Measurements from ENCODE around the gene DLGAP4. TPM values are rescaled to one million over a fixed set of nuclear protein-coding genes. Genes with fewer than 3 reads are reported as not detected.

Gene DLGAP4
- total RNA-seq, 1 experiment from 2014 or later: 80.3 TPM

- ChIA-PET CTCF (interaction anchor here (1.5 kb wide), 1 partner anchor 34 kb away, joined by 3 read pairs; no protein-coding TSS in a partner anchor), POLR2A (no interaction called here)
- Mint-ChIP-seq H3K9me3 (ENCODE audit: unreplicated experiment) (no peaks in the 10 kb centered on the region), H3K27ac (ENCODE audit: low read depth, unreplicated experiment) (no peak overlapping the region), H3K4me3 (ENCODE audit: unreplicated experiment) (no peak overlapping the region), H3K36me3 (ENCODE audit: insufficient read depth, unreplicated experiment) (no peaks in the 10 kb centered on the region), H3K4me1 (ENCODE audit: insufficient read depth, unreplicated experiment) (no peaks in the 10 kb centered on the region), H3K27me3 (ENCODE audit: insufficient read depth, unreplicated experiment) (peaks cover 78% of the 10 kb centered on the region)
- BruUV-seq (replicated peaks): no TSS peak
- no peak for DNase-seq (ENCODE audit: unreplicated experiment)
- TF ChIP-seq CTCF (IDR thresholded peaks at IDR 0.05; ENCODE audit: unreplicated experiment): no peak
- intact Hi-C loops (cut with micrococcal nuclease): no loop called here
Observed at GRCh38 chr20:36307412-36308325, 1.5 kb downstream of the DLGAP4 start.

GRCh38 chr20:36308353-36308752 lies 2.2 kb downstream of the DLGAP4 start:
- Mint-ChIP-seq H3K4me1 (ENCODE audit: insufficient read depth, unreplicated experiment) (no peaks in the 10 kb centered on the region), H3K36me3 (ENCODE audit: insufficient read depth, unreplicated experiment) (no peaks in the 10 kb centered on the region), H3K27ac (ENCODE audit: low read depth, unreplicated experiment) (no peak overlapping the region), H3K9me3 (ENCODE audit: unreplicated experiment) (no peaks in the 10 kb centered on the region), H3K27me3 (ENCODE audit: insufficient read depth, unreplicated experiment) (peaks cover 74% of the 10 kb centered on the region), H3K4me3 (ENCODE audit: unreplicated experiment) (no peak overlapping the region)
- DNase-seq (ENCODE audit: unreplicated experiment): no peak
- POLR2A ChIA-PET: no interaction called here
- CTCF ChIA-PET: no interaction called here
- intact Hi-C loops (cut with micrococcal nuclease): no loop called here
- BruUV-seq (replicated peaks): no TSS peak
- no peak for TF ChIP-seq CTCF (IDR thresholded peaks at IDR 0.05; ENCODE audit: unreplicated experiment)

GRCh38 chr20:36308986-36309385 lies 2.8 kb downstream of the DLGAP4 start:
- H3K4me1 Mint-ChIP-seq (ENCODE audit: insufficient read depth, unreplicated experiment): no peaks in the 10 kb centered on the region
- no peak overlapping the region for H3K27ac Mint-ChIP-seq (ENCODE audit: low read depth, unreplicated experiment)
- no TSS peak for BruUV-seq (replicated peaks)
- no peak for DNase-seq (ENCODE audit: unreplicated experiment)
- POLR2A ChIA-PET: no interaction called here
- H3K9me3 Mint-ChIP-seq (ENCODE audit: unreplicated experiment): no peaks in the 10 kb centered on the region
- CTCF ChIA-PET: no interaction called here
- no peaks in the 10 kb centered on the region for H3K36me3 Mint-ChIP-seq (ENCODE audit: insufficient read depth, unreplicated experiment)
- TF ChIP-seq CTCF (IDR thresholded peaks at IDR 0.05; ENCODE audit: unreplicated experiment): no peak
- peaks cover 68% of the 10 kb centered on the region for H3K27me3 Mint-ChIP-seq (ENCODE audit: insufficient read depth, unreplicated experiment)
- intact Hi-C loops (cut with micrococcal nuclease): no loop called here
- no peak overlapping the region for H3K4me3 Mint-ChIP-seq (ENCODE audit: unreplicated experiment)

- no peaks in the 10 kb centered on the region for H3K4me1 Mint-ChIP-seq (ENCODE audit: insufficient read depth, unreplicated experiment)
- ChIA-PET POLR2A (no interaction called here), CTCF (no interaction called here)
- BruUV-seq (replicated peaks): no TSS peak
- TF ChIP-seq CTCF (IDR thresholded peaks at IDR 0.05; ENCODE audit: unreplicated experiment): no peak
- H3K36me3 Mint-ChIP-seq (ENCODE audit: insufficient read depth, unreplicated experiment): no peaks in the 10 kb centered on the region
- H3K4me3 Mint-ChIP-seq (ENCODE audit: unreplicated experiment): no peak overlapping the region
- no peak for DNase-seq (ENCODE audit: unreplicated experiment)
- no peaks in the 10 kb centered on the region for H3K9me3 Mint-ChIP-seq (ENCODE audit: unreplicated experiment)
- H3K27ac Mint-ChIP-seq (ENCODE audit: low read depth, unreplicated experiment): no peak overlapping the region
- H3K27me3 Mint-ChIP-seq (ENCODE audit: insufficient read depth, unreplicated experiment): peaks cover 68% of the 10 kb centered on the region
- intact Hi-C loops (cut with micrococcal nuclease): no loop called here
Observed at GRCh38 chr20:36309643-36310042, 3.5 kb downstream of the DLGAP4 start.
